Stimulated activated CD4-positive, alpha-beta T cell treated with anti-CD3 and anti-CD28 coated beads, Interleukin-2, amount 100 ng/mL, for 48 hours (primary cell): ENCODE data around the gene SSBP2.
"Not testable (repeated sequence)": the region's sequence is repeated elsewhere in the genome, so short reads cannot be mapped to it uniquely, and the experiment has no call there.

ENCODE experiments used
- DNase-seq, 2 donors: peaks; one replicate each; pipeline ENCODE4 v3.0.0-alpha.2; 2020

SSBP2 gene

DNA sequence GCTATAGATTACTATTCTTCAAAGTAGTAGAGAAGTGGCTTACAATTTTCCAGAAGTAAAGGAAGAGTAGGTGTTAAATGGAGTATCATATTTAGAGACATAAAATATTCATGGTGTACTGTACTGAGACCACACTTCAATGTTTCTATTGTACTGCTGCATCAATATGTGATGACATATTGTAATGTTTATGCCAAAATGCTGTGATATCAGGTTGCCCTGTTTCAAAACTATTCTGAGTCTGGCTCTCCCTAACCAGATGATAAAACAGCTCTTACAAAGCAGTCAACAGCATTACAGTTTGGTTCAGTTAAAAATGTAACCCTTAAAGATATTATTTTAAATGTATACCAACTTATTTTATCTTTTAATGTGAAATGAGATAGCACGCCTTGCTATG, 326.2 kb downstream of the SSBP2 start:
- no peak for DNase-seq

DNA sequence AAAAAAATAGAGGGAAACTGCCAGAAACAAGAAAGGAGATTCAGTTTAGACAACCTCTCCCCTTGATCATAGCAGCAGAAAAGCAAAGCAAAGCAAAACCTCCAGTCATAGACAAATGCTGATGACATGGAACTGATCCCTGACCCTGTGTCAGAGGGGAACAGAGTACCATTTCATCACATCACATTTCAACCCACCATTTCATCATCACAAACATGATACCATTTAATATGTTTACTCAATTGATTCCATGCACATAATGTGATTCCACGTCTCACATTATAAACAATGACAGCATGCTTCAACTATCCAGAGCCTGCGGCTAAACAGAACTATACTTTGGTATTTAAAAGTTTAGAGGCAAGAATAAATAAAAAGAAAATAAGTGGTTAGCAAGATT, 328.2 kb downstream of the SSBP2 start:
- DNase-seq: no peak

DNA sequence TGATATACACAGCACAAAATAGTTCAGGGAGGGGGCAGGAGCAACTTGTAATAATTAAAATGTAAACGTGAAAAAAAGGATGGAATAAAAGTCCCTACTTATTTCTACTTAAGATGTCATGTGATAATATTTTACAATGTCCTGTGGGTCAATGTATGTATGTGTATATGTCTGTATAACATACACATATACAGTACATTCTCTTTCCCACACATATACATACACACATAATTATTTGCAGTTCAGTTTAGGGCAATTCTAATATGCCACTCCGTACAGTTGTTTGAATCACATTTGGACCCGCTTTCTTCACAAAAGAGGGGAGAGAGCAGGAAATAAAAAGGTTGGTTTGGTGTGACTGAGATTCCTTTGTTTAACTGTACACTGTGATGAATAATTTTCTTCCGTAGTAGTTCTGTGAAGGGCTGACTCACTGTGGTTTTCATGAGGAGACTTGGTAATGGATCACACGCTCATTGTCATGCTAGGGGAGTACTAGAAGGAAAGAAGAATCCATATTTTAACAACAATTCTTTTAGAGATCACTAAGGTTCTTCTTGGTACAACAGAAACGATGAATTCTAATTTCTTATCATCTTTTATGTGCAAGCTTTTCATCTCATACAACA, 330.7 kb downstream of the SSBP2 start:
- no peak for DNase-seq

DNA sequence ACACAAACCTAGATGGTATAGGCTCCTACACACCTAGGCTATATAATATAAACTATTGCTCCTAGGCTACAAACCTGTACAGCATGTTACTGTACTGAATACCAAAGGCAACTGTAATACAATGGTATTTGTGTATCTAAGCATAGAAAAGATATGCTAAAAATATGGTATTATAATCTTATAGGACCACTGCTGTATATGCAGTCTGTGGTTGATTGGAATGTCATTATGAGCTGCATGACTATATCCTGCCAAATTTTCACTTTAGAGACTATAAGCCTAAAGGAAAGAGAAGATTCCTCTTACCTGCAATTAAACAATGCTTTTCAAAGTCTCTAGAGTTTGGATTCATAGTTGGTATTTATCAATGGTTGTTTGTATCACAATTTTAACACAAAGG, 332.3 kb downstream of the SSBP2 start:
- DNase-seq: no peak

DNA sequence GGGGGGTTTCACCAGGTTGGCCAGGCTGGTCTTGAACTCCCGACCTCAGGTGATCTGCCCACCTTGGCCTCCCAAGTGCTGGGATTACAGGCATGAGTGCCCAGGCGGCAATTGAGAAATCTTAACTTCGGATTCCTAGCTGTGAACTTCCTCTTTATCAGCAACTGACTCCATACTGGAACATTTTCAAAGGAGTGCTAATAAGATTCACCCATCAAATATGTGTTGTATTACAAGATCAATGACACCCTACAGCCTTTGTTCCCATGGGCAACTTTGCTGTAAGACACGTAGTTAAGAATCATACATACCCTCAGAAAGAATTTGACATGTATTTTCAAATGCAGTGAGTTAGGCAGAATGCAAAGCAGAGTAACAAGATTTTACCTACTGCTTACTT, 333.8 kb downstream of the SSBP2 start:
- DNase-seq: no peak

DNA sequence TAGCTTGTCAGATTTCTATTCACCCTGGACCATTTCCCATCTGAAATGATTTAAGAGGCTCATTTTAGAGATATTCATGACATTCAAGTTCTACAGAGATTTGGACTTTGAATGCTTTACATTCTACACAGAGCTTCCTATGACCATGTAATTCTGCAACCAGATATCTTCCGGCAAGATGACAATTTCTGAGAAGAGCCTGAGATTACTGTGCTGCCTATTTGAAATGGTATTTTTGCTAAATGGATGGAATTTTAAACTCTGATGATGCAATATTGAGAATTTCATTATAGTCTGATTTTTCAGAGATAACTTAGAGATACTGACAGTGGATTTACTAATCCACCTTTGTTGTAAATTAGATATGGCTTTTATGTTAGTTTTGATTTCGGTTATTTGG, 341.0 kb downstream of the SSBP2 start:
- DNase-seq: no peak

DNA sequence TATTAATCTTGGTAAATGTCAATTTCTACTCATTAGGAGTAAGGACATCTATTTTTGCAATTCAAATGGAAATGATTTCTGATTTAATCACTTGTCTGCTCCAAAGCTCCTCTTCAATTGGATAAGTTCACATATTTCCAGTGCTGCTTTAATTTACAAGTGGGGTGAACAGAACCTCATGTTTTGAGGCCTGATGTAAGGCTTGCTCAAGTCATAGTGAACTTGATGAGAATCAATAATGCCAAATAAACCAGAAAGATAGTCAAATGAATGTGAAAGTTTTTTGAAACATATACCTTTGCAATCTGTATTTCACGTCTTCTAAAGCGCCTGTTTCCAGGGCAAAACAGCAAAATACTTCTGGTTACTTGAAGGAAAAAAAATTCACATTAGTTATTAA, 341.5 kb downstream of the SSBP2 start:
- no peak for DNase-seq

- DNase-seq: no peak
Observed at GRCh38 chr5:81408496-81408895, 342.4 kb downstream of the SSBP2 start.

DNA sequence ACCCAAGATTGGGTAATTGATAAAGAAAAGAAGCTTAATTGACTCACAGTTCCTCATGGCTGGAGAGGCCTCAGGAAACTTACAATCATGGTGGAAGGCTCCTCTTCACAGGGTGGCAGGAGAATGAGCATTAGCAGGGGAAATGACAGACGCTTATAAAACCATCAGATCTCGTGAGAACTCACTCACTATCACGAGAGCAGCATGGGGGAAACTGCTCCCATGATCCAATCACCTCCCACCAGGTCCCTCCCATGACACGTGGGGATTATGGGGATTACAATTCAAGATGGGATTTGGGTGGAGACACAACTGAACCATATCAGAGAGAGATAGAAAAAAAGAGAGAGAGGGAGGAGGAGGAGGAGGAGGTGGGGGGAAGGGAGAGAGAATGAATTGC, 343.1 kb downstream of the SSBP2 start:
- not testable (repeated sequence) for DNase-seq

- DNase-seq: no peak
Observed at GRCh38 chr5:81405126-81405891, 345.6 kb downstream of the SSBP2 start.

GRCh38 chr5:81402192-81402930, 348.5 kb downstream of the SSBP2 start:
- no peak for DNase-seq

DNA sequence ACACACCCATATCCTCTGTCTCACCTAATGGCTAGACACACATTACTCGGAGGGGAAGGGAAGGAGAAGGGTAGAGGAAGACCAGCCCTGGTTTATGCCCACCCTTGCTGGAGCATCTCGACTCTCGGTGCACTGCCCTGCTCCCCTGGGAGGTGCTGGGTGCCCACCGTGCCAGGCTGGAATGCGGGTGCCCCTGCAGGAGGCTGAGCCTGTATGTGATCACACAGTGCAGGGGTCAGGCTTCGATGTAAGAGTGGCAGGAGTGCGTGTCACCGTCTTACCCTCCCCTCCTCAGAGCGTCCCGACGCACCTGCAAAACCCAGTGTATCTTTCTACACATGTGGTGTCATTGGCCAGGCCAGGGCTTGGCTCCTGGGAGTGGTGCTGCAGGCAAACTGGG, 349.6 kb downstream of the SSBP2 start:
- no peak for DNase-seq

DNA sequence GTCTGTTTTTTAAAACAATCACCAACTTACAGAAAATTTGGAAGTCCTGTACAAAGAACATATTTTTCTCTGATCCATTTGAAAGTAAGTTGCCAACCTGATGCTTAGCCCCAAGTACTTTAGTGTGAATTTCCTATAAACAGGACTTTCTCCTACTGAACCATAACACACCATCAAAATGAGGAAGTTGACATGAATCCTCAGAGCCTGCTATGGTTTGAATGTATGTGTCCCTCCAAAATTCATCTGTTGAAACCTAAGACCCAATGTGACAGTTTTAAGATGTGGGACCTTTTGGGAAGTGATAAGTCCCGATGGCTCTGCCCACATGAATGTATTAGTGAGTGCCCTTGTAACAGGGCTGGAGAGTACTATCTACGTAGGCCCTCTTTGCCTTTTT, 350.5 kb downstream of the SSBP2 start:
- DNase-seq: no peak

- no peak for DNase-seq
Observed at GRCh38 chr5:81398741-81399140, 352.2 kb downstream of the SSBP2 start.

GRCh38 chr5:81397176-81397575, 353.7 kb downstream of the SSBP2 start:
- no peak for DNase-seq

DNA sequence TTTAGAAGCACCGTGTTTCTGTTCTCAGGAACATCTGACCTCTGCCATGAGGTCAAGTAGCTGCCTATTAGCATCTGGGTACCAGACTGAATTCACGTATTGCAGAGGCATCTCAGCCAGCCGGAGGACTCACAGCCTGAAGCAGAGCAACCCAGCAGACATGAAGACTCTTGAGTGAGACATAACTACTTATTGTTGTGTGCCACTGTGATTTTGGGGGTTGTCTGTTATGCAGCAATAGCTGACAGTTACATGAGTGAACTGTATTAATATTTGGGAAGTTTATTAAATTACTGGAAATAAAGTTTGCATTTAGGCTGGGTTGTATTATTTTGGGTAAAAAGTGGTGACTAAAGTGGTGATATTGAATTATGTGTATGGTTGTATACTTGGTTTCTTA, 355.6 kb downstream of the SSBP2 start:
- DNase-seq: no peak

DNA sequence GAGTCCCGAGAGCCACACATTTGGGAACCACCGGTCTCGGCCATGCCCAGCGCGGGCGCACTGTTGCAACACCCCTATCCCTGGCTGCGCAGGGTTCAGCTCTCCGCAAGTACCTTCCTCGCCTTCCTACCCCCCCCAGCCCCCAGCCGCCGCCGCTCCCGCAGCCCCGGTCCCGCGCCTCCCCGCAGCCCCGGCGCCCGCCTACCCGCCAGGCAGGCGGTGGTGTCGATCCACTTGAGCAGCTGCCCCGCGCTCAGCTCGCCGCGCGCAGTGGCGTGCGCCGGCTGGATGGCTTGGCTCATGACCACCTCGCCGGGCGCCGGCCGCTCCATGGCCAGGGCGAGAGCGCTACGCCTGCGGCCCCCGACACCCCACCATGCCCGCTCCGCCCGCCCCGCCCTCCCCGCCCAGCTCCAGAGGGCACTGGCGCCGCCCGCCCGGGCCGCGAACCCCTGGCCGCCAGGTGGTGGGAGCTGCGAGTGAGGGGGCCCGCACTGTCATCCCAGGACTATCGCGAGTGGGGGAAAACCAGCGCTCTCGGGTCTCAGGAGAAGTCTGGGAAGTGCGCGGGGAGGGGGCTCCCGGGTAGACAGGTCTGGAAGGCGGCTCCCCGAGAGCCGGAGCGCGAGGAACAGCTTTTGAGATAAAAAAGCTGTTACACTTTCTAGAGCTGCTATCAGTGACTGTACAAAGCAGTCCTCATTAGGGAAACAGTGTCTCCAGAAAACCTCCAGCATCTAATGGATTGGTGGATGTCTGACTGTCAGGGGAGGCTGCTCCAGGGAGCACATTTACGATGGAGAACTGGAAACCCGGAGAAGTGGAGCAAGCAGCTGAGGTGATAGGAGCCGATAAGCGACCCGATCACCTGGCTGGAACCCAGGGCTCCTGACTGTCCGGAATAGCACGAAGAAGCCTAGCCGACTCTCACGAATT, 356.8 kb downstream of the SSBP2 start, which contains the start of gene ACOT12:
Gene ACOT12 (minus strand): TSS at position 352 of the 936 bp plus-strand sequence. CDS start 20 bp downstream, at position 332.
- no peak for DNase-seq

GRCh38 chr5:81393430-81393782, 357.5 kb downstream of the SSBP2 start:
- DNase-seq: no peak

DNA sequence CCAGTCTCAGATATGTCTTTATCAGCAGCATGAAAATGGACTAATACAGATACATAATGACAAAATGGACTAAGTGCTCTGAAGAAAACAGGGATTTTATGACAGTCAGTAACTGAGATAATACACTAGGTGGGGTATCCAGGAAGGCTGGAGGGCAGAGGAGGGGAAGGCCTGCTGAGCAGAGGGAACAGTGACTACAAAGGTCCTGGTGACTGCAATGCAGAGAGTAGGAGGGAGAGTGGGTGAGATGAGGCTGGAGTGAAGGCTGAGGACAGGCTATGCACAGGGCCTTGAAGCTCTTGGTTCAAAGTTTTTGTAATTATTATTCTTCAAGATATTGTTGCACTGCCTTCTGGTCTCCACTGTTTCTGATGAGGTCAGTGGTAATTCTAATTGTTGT, 361.9 kb downstream of the SSBP2 start:
- no peak for DNase-seq

DNA sequence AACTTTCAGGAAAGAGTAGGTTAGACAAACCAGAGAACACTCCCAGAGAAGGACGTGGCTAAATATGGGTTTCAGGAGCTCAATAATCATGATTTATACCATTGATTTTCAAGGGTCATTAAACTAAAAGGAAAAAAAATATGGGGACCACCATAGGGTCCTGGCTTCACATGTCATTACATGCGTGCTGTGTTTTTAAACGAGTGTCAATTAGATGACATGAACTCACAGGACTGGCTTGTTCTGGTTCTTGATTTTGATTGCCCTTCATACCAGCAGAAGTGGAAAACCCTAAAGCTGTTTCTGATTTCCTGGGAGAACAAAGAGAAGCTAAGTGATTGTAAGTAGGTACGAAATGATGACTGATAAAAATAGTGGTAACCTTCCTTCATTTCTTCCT, 362.7 kb downstream of the SSBP2 start:
- no peak for DNase-seq

DNA sequence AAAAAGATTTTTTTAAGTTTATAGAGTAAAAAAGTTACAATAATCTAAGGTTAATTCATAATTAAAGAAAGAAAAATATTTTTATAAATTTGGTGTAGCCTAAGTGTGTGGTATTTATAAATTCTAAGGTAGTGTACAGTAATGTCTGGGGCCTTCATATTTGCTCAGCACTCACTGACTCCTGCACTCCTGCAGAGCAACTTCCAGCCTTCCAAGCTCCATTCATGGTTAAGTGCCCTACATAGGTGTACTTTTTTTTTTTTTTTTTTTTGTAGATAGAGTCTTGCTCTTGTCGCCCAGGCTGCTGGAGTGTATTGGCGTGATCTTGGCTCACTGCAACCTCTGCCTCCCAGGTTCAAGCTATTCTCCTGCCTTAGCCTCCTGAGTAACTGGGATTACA, 367.0 kb downstream of the SSBP2 start:
- DNase-seq: no peak

DNA sequence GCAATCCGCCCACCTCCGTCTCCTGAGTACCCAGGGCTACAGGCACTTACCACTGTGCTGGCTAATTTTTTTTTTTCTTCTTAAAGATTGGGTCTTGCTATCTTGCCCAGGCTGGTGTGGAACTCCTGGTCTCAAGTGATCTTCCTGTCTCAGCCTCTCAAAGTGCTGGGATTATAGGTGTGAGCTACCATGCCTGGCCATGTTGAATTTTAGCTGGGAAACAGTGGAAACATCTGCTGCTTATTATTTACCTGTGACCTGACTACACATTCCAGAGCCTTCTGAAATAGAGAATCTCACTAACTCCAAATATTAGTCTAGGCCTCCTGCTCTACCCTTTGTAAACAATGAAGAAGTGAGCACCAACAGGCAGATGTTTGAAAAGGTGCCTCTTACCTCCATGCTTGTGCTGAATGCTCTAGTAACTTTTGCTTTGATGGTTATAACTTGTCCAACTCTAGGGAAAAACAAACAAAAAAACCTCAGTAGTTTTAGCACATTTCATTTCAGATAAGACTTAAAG, 379.5 kb downstream of the SSBP2 start:
- no peak for DNase-seq

DNA sequence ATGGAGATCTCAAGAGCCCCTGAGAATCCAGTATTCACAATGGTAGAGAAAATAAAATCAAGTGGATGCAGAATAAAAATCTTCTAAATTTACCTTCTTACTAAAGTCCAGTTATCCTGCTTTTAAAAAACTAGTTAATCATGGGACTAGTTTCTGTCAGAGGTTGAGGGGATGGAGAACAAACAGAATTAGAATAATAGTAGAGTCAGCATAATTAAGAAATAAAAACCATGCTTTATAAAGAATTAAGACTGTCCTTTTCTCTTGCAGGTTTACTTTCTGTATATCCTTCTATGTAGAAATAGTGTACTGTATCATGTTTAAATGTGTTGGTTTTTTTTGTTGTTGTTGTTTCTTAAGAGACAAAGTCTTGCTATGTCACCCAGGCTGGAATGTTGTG, 380.0 kb downstream of the SSBP2 start:
- no peak for DNase-seq
